Adrenal gland (tissue), 12 donors: ENCODE measurements around the gene MGST2. TPM values are rescaled to one million over a fixed set of nuclear protein-coding genes. Genes with fewer than 3 reads are reported as not detected.

Experiments used
- DNase-seq, 7 donors: peaks; one replicate each; pipeline ENCODE4 v3.0.0-alpha.2; 2019 to 2020
- H3K27ac ChIP-seq, 5 donors: fragments of 200-600 bp; sonication (generic) in 4 of 5; 1 replicate in 3 of 5; 2 replicates in 2 of 5; pipeline versions ENCODE4 v1.5.1 to v1.8.0; 2016 to 2020; ENCODE audit warnings: mild to moderate bottlenecking in 1 of 5
- H3K27me3 ChIP-seq: fragments of 200-600 bp; 2 replicates; pipeline ENCODE4 v1.8.0; 2021
- H3K36me3 ChIP-seq, 2 donors: fragments of 200-600 bp; replicated peaks in 1 of 2; 1 replicate in 1 of 2; 2 replicates in 1 of 2; pipeline versions ENCODE4 v1.5.1 to v1.8.0; 2018 to 2022
- H3K4me1 ChIP-seq, 2 donors: fragments of 200-600 bp; replicated peaks in 1 of 2; 1 replicate in 1 of 2; 2 replicates in 1 of 2; pipeline versions ENCODE4 v1.5.1 to v1.8.0; 2018 to 2021
- H3K4me3 ChIP-seq, 4 donors: fragments of 200-600 bp; sonication (generic) in 3 of 4; one replicate each; pipeline ENCODE4 v1.5.1; 2016 to 2018
- H3K9me3 ChIP-seq, 3 donors: fragments of 200-600 bp; sonication (generic) in 1 of 3; replicated peaks in 1 of 3; 1 replicate in 2 of 3; 2 replicates in 1 of 3; pipeline versions ENCODE4 v1.5.1 to v1.8.0; 2016 to 2021
- POLR2A ChIP-seq, 2 donors: fragments of 450-650 bp; IDR thresholded peaks; one replicate each; pipeline ENCODE4 v1.6.1; 2017; ENCODE audit warnings: antibody characterized with exemption in 2 of 2, mild to moderate bottlenecking in 2 of 2, moderate library complexity in 1 of 2
- WGBS, 4 donors: extraction: QIAGEN DNeasy Blood & Tissue Kit in 2 of 4; methylation state at CpG; one replicate each; pipeline versions ENCODE4 v1.1.5 to v1.1.7; 2013 to 2017; 5-methylcytosine and 5-hydroxymethylcytosine counted together
- intact Hi-C, 2 donors: fragments of 100-400 bp; cut with DNase I; formaldehyde crosslinking; loops; one replicate each; pipeline versions ENCODE4 v1.14.1 to v1.15.0; 2022 to 2023
- polyA plus RNA-seq, 3 donors: library from polyadenylated mRNA; stranded (reverse); fragments of 200-250 nt in 2 of 3; fragments of 350-450 nt in 1 of 3; fragmentation: Illumina TruSeq in 1 of 3; extraction: RNeasy Lipid Tissue Mini Kit (QIAGEN cat#74804) in 1 of 3; gene quantifications; one replicate each; pipeline ENCODE4 v1.2.3, GENCODE V29; 2013 to 2014
- total RNA-seq, 9 donors: library from RNA; depleted of rRNA in 4 of 9; stranded (reverse); fragments of >200 nt in 4 of 9; fragments of 120-200 nt in 1 of 9; fragmentation: NEBNext Ultra II Directional in 1 of 9; extraction: Animal tissue kit (Norgen Biotek cat#: 25700) in 1 of 9; gene quantifications; one replicate each; pipeline versions ENCODE4 v1.1.0 to v1.2.4, GENCODE V29; 2013 to 2023
- TF ChIP-seq, protein P1 (sequence below), 6 experiments: fragments of 450-650 bp in 4 of 6; fragments of 200-600 bp in 2 of 6; sonication (generic) in 1 of 6; IDR thresholded peaks; 1 replicate in 5 of 6; 2 replicates in 1 of 6; pipeline versions ENCODE4 v1.5.1 to v1.8.0; 2016 to 2021; ENCODE audit warnings: antibody characterized with exemption in 6 of 6, mild to moderate bottlenecking in 2 of 6, moderate library complexity in 1 of 6
- donor health status: healthy with polysubstance abuse.
- donor health status: Bipolar disorder and iron deficiency.
- donor health status: DM: yes; HTN: yes; CAD: no.
- donor health status: DM: no; HTN: no; CAD: no.
- donor health status: DM: no; HTN: no; CAD: no.
- donor health status: DM: yes; HTN: yes; CAD: no.

Gene MGST2
- total and polyA plus RNA-seq, 12 donors: 95.5 to 271 (median 134) TPM

DNA sequence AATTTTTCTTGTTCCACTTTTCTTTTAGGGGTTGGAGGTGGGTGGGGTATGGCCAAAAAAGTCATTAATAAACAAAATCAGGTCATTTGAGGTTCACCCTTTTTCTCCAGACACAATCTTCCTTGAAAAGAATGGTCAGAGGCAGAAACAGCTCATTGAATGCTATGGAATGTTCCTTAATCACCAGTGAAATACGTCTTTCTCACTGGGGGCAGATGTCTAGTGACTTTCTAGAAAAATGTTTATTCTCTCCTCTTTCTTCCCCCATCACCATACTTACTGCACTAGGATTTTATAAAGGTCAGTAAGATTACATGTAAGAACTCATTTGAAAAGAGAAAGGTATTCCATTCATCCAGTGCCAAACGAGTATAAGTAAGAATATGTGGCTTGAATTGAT is 44.5 kb downstream of the MGST2 start:
- Histone ChIP-seq H3K27ac (no peak overlapping the region), H3K36me3 (peaks cover 0 to 5% of the 10 kb centered on the region in 2 donors), H3K4me1 (peaks cover 0 to 21% of the 10 kb centered on the region in 2 donors), H3K27me3 (no peaks in the 10 kb centered on the region), H3K9me3 (no peaks in the 10 kb centered on the region), H3K4me3 (no peak overlapping the region)
- TF ChIP-seq, protein P1, sequence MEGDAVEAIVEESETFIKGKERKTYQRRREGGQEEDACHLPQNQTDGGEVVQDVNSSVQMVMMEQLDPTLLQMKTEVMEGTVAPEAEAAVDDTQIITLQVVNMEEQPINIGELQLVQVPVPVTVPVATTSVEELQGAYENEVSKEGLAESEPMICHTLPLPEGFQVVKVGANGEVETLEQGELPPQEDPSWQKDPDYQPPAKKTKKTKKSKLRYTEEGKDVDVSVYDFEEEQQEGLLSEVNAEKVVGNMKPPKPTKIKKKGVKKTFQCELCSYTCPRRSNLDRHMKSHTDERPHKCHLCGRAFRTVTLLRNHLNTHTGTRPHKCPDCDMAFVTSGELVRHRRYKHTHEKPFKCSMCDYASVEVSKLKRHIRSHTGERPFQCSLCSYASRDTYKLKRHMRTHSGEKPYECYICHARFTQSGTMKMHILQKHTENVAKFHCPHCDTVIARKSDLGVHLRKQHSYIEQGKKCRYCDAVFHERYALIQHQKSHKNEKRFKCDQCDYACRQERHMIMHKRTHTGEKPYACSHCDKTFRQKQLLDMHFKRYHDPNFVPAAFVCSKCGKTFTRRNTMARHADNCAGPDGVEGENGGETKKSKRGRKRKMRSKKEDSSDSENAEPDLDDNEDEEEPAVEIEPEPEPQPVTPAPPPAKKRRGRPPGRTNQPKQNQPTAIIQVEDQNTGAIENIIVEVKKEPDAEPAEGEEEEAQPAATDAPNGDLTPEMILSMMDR (IDR thresholded peaks at IDR 0.05): no peak
- no peak for TF ChIP-seq POLR2A (IDR thresholded peaks at IDR 0.05)
- 82 to 95% (median 88%) methylated on average over 2 of the region's 2 CpGs for WGBS, 4 donors
- intact Hi-C loops: no loop called here
- DNase-seq: no peak

DNA sequence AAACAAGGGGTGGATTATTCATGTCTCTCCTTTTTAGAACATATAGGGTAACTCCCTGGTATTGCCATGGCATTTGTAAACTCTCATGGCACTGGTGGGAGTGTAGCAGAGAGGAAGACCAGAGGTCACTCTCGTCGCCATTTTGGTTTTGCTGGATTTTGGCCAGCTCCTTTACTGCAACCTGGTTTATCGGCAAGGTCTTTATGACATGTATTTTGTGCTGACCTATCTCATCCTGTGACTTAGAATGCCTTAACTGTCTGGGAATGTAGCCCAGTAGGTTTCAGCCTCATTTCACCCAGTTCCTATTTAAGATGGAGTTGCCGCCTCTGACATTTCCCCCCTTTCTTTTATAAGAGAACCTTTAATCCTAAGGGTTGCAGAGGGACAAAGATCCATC is 45.8 kb downstream of the MGST2 start:
- Histone ChIP-seq H3K36me3 (no peaks in the 10 kb centered on the region), H3K4me1 (peaks cover 0 to 26% of the 10 kb centered on the region in 2 donors), H3K27ac (peak overlapping the region in 3 of 5 donors; percentile 8 to 63 (median 21)), H3K9me3 (no peaks in the 10 kb centered on the region), H3K27me3 (no peaks in the 10 kb centered on the region), H3K4me3 (no peak overlapping the region)
- TF ChIP-seq, protein P1 (IDR thresholded peaks at IDR 0.05): no peak
- no peak for TF ChIP-seq POLR2A (IDR thresholded peaks at IDR 0.05)
- WGBS, 4 donors: 33 to 66% (median 53%) methylated on average over 4 of the region's 4 CpGs
- DNase-seq: peak in 6 of 7 donors; percentile 54 to 73 (median 63)
- intact Hi-C loops: no loop called here

DNA sequence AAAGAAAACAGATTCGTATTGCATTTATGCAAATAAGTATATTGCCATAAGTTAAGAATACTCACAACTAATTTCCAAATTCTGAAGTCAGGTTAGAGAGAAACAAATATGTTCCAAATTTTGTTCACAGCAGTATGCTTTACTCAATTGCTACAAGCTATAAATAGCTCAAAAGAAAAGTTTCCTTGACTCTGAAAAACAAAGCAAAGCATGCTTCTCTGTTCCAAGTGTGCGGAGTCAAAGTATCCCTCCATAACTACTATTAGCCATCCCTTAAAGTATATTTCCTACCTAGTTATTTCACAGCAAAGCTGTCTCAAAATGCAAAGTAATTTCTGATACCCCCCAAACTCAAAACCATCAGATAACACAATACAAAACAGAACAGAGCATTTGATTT is 47.3 kb downstream of the MGST2 start:
- intact Hi-C loops: no loop called here
- no peak overlapping the region for H3K27ac ChIP-seq
- H3K4me1 ChIP-seq: peaks cover 0 to 26% of the 10 kb centered on the region in 2 donors
- no peak overlapping the region for H3K4me3 ChIP-seq
- WGBS, 4 donors: 64 to 72% (median 69%) methylated on average over 2 of the region's 2 CpGs
- H3K27me3 ChIP-seq: no peaks in the 10 kb centered on the region
- DNase-seq: no peak
- no peaks in the 10 kb centered on the region for H3K9me3 ChIP-seq
- TF ChIP-seq, protein P1 (IDR thresholded peaks at IDR 0.05): no peak
- TF ChIP-seq POLR2A (IDR thresholded peaks at IDR 0.05): no peak
- no peaks in the 10 kb centered on the region for H3K36me3 ChIP-seq

DNA sequence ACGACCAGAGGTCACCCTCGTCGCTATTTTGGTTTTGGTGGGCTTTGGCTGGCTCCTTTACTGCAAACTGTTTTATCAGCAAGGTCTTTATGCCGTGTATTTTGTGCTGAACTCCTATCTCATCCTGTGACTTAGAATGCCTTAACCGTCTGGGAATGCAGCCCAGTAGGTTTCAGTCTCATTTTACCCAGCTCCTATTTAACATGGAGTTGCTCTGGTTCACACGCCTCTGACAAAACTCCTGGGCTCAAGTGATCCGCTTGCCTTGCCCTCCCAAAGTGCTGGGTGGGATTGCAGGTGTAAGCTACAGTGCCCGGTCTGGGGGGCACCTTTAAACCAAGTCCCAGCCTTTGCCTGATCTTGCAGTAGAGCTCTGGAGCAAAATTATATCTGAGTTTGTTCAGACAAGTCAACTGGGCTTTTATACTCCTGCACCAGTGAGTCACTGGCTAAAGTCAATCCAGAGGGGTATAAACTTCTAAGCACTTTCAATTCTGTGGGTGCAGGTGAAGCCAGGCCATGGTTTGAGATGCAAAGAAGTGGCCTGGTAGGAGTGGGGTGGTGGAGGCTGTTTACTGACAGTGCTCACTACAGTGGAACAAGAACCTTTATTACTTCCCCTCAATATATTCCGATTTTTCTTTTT is 50.2 kb downstream of the MGST2 start:
- H3K36me3 ChIP-seq: peaks cover 0 to 18% of the 10 kb centered on the region in 2 donors
- H3K4me3 ChIP-seq: no peak overlapping the region
- no peak for TF ChIP-seq POLR2A (IDR thresholded peaks at IDR 0.05)
- TF ChIP-seq, protein P1 (IDR thresholded peaks at IDR 0.05): no peak
- H3K9me3 ChIP-seq: no peaks in the 10 kb centered on the region
- DNase-seq: no peak
- H3K27me3 ChIP-seq: no peaks in the 10 kb centered on the region
- intact Hi-C loops: no loop called here
- 55 to 73% (median 60%) methylated on average over 8 to 9 of the region's 9 CpGs for WGBS, 4 donors
- H3K4me1 ChIP-seq: peaks cover 0 to 31% of the 10 kb centered on the region in 2 donors
- H3K27ac ChIP-seq: peak overlapping the region in 1 of 5 donors; percentile 7
